A549 (cell line): Measurements from ENCODE around the gene RAPGEF6. TPM values are rescaled to one million over a fixed set of nuclear protein-coding genes. Genes with fewer than 3 reads are reported as not detected.
"Not testable (repeated sequence)": the region's sequence is repeated elsewhere in the genome, so short reads cannot be mapped to it uniquely, and the experiment has no call there.

Source experiments
- ATAC-seq, 2 experiments: fragments of 200-7000 bp in 1 of 2; fragments of >200 bp in 1 of 2; cut with Nextera tagmentation in 1 of 2; cut with Tn5 transposase in 1 of 2; 3 replicates each; pipeline versions ENCODE4 v1.8.0 to v1.9.1; 2018 to 2020; ENCODE audit warnings: mild to moderate bottlenecking in 1 of 2, moderate library complexity in 1 of 2
- CTCF ChIA-PET: fragments of 300-600 bp; sonication (Branson Sonifier 250); formaldehyde crosslinking; extraction: SDS; loops from one replicate; lab custom pipeline; 2021; ENCODE audit warnings: antibody characterized with exemption, inconsistent platforms; lab: Yijun Ruan, JAX
- POLR2A ChIA-PET: fragments of 350-600 bp; formaldehyde crosslinking; extraction: SDS; loops from one replicate; lab custom pipeline; 2021; ENCODE audit warnings: antibody characterized with exemption, inconsistent platforms; lab: Yijun Ruan, JAX
- DNase-seq, 2 experiments: peaks; one replicate each; pipeline versions ENCODE4 v3.0.0 to v3.0.0-alpha.2; 2011 to 2016; ENCODE audit warnings: low read depth in 1 of 2, low spot score in 1 of 2
- FAIRE-seq: peaks from 2 replicates; lab custom pipeline; 2011; peaks lifted over from hg19 to GRCh38; lab: Jason Lieb, UNC
- H3K27ac ChIP-seq, 2 experiments: fragments of >200 bp; sonication (Bioruptor Twin); formaldehyde crosslinking; 3 replicates each; pipeline ENCODE4 v1.5.1; 2016 to 2017
- H3K4me1 ChIP-seq: fragments of >200 bp; sonication (Bioruptor Twin); formaldehyde crosslinking; 3 replicates; pipeline ENCODE4 v1.6.1; 2016
- H3K4me2 ChIP-seq: fragments of >200 bp; sonication (Bioruptor Twin); formaldehyde crosslinking; 3 replicates; pipeline ENCODE4 v1.6.1; 2016
- H3K4me3 ChIP-seq: fragments of >200 bp; sonication (Bioruptor Twin); formaldehyde crosslinking; 3 replicates; pipeline ENCODE4 v1.5.1; 2016
- H3K9me3 ChIP-seq: fragments of >200 bp; sonication (Bioruptor Twin); formaldehyde crosslinking; 3 replicates; pipeline ENCODE4 v1.6.1; 2016
- CBX2 ChIP-seq: fragments of 200-600 bp; sonication (generic); IDR thresholded peaks from 2 replicates; pipeline ENCODE4 v1.6.1; 2016; ENCODE audit warnings: low read depth, mild to moderate bottlenecking, borderline replicate concordance
- CHD2 ChIP-seq: fragments of 150-350 bp; IDR thresholded peaks from 2 replicates; pipeline ENCODE4 v1.6.1; 2014; ENCODE audit warnings: low read length; ENCODE audit not compliant: partially characterized antibody
- CHD4 ChIP-seq: fragments of 200-600 bp; sonication (generic); IDR thresholded peaks from 2 replicates; pipeline ENCODE4 v1.6.1; 2016; ENCODE audit warnings: antibody characterized with exemption, mild to moderate bottlenecking, borderline replicate concordance
- ESRRA ChIP-seq: fragments of 150-350 bp; IDR thresholded peaks from 2 replicates; pipeline ENCODE4 v1.6.1; 2014; ENCODE audit warnings: mild to moderate bottlenecking, low read length, borderline replicate concordance
- FOSL2 ChIP-seq, 2 experiments: fragments of 450-650 bp in 1 of 2; fragments of >200 bp in 1 of 2; sonication (Bioruptor Twin) in 1 of 2; formaldehyde crosslinking; IDR thresholded peaks; 2 replicates each; pipeline versions ENCODE4 v1.5.0 to v1.6.1; 2016 to 2020; ENCODE audit warnings: mild to moderate bottlenecking in 1 of 2, moderate library complexity in 1 of 2
- HDAC2 ChIP-seq: fragments of 200-600 bp; sonication (generic); IDR thresholded peaks from 2 replicates; pipeline ENCODE4 v1.6.1; 2016
- HOXA7 ChIP-seq: fragments of 250-450 bp; sonication (Bioruptor Pico); IDR thresholded peaks from 2 replicates; pipeline ENCODE4 v1.5.0; 2020; ENCODE audit warnings: mild to moderate bottlenecking, moderate library complexity
- JUN ChIP-seq, 2 experiments: fragments of >200 bp; sonication (Bioruptor Twin); formaldehyde crosslinking; IDR thresholded peaks; 2 replicates in 1 of 2; 3 replicates in 1 of 2; pipeline ENCODE4 v1.6.1; 2016 to 2017
- JUNB ChIP-seq: fragments of >200 bp; sonication (Bioruptor Twin); formaldehyde crosslinking; IDR thresholded peaks from 2 replicates; pipeline ENCODE4 v1.6.1; 2016
- KDM5A ChIP-seq: fragments of 200-600 bp; sonication (generic); IDR thresholded peaks from 2 replicates; pipeline ENCODE4 v1.6.1; 2016; ENCODE audit warnings: antibody characterized with exemption, mild to moderate bottlenecking
- MYC ChIP-seq: IDR thresholded peaks from 2 replicates; pipeline ENCODE4 v1.6.1; 2012; ENCODE audit warnings: mild to moderate bottlenecking, inconsistent platforms, low read length, improper control_type of control experiment, borderline replicate concordance
- NPAS2 ChIP-seq: fragments of 250-450 bp; sonication (Bioruptor Pico); IDR thresholded peaks from 2 replicates; pipeline ENCODE4 v1.8.0; 2022; ENCODE audit warnings: mild to moderate bottlenecking, moderate library complexity, borderline replicate concordance
- NR3C1 ChIP-seq: fragments of >200 bp; sonication (Bioruptor Twin); formaldehyde crosslinking; IDR thresholded peaks from 3 replicates; pipeline ENCODE4 v1.6.1; 2017
- PBX3 ChIP-seq: IDR thresholded peaks from 2 replicates; pipeline ENCODE4 v1.6.1; 2012
- POLR2A ChIP-seq: IDR thresholded peaks from 2 replicates; pipeline ENCODE4 v1.6.1; 2012; ENCODE audit warnings: mild to moderate bottlenecking, low read length
- RAD21 ChIP-seq, 2 experiments: fragments of >200 bp in 1 of 2; sonication (Bioruptor Twin) in 1 of 2; formaldehyde crosslinking in 1 of 2; IDR thresholded peaks in 1 of 2; conservative IDR thresholded peaks in 1 of 2; 2 replicates in 1 of 2; 3 replicates in 1 of 2; pipeline ENCODE4 v1.6.1; 2012 to 2018; ENCODE audit warnings: inconsistent platforms in 1 of 2
- RFX5 ChIP-seq: fragments of 450-650 bp; IDR thresholded peaks from 2 replicates; pipeline ENCODE4 v1.7.1; 2014; ENCODE audit warnings: antibody characterized with exemption, mild to moderate bottlenecking, moderate library complexity
- SMC3 ChIP-seq: fragments of >200 bp; sonication (Bioruptor Twin); formaldehyde crosslinking; IDR thresholded peaks from 3 replicates; pipeline ENCODE4 v1.6.1; 2018; ENCODE audit warnings: inconsistent platforms
- SREBF2 ChIP-seq: fragments of 450-650 bp; IDR thresholded peaks from 2 replicates; pipeline ENCODE4 v1.6.1; 2014; ENCODE audit warnings: mild to moderate bottlenecking, moderate library complexity
- TFCP2L1 ChIP-seq: fragments of 250-450 bp; sonication (Bioruptor Pico); IDR thresholded peaks from 2 replicates; pipeline ENCODE4 v1.5.0; 2021; ENCODE audit warnings: mild to moderate bottlenecking
- TP53 ChIP-seq: fragments of 250-450 bp; sonication (Bioruptor Pico); IDR thresholded peaks from 2 replicates; pipeline ENCODE4 v1.5.0; 2021; ENCODE audit warnings: mild to moderate bottlenecking, moderate library complexity
- ZNF302 ChIP-seq: fragments of 250-450 bp; sonication (Bioruptor Pico); IDR thresholded peaks from 2 replicates; pipeline ENCODE4 v1.9.0; 2021; ENCODE audit warnings: inconsistent platforms, mild to moderate bottlenecking, moderate library complexity
- WGBS: methylation state at CpG from one replicate; pipeline ENCODE4 v1.1.6; 2017; ENCODE audit errors: missing lambda C conversion rate; 5-methylcytosine and 5-hydroxymethylcytosine counted together
- polyA plus RNA-seq, 4 experiments: library from polyadenylated mRNA; depleted of rRNA in 3 of 4; stranded (reverse); fragments of >200 nt; fragmentation: RNase III in 1 of 4; extraction: RNeasy Plus Mini Kit Qiagen cat#74134 plus additional on column Dnase treatment in 1 of 4; gene quantifications; 2 replicates in 3 of 4; 3 replicates in 1 of 4; pipeline ENCODE4 v1.2.3, GENCODE V29; 2011 to 2017
- TF ChIP-seq, protein P1 (sequence below): fragments of >200 bp; sonication (Bioruptor Twin); formaldehyde crosslinking; IDR thresholded peaks from 2 replicates; pipeline ENCODE4 v1.6.1; 2016
- TF ChIP-seq, protein P2 (sequence below): fragments of 200-600 bp; sonication (generic); IDR thresholded peaks from 2 replicates; pipeline ENCODE4 v1.6.1; 2016; ENCODE audit warnings: antibody characterized with exemption, mild to moderate bottlenecking, moderate library complexity
- TF ChIP-seq, protein P3 (sequence below): fragments of >200 bp; sonication (Bioruptor Twin); formaldehyde crosslinking; IDR thresholded peaks from 3 replicates; pipeline ENCODE4 v1.6.1; 2016
- TF ChIP-seq, protein P4 (sequence below): fragments of 450-650 bp; IDR thresholded peaks from 2 replicates; pipeline ENCODE4 v1.6.1; 2014; ENCODE audit warnings: antibody characterized with exemption

RAPGEF6 gene
- polyA plus RNA-seq, 2 of the 4 experiments (the other 2 are of a cell fraction), result 5.9 to 15.2 TPM

DNA sequence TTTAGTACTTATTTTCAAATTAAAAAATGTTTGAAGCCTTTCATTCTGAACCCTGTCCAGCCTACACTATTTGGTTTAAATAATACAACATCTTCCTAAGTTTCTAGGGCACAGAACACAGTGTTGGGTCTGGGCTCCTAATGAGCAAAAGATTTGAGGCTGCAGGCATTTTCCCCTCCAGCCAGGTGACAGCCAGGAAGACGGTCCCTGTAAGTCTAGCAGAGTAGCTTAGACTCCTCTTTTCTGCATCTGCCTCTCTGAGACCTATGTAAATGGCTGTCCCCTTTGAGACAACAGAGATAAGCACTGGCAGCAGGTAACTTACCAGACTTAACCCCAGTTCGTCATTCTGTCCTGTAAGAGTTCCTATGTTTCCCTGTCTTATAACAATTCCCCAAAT, 229.4 kb downstream of the RAPGEF6 start:
- ATAC-seq, result peak; percentile 32 to 51; a peak in 4 of 6 replicates
- POLR2A ChIA-PET, result no interaction called here
- Histone ChIP-seq H3K9me3 (peaks cover 17% of the 10 kb centered on the region; the same call in 2 of the 3 replicates), H3K4me3 (no peak overlapping the region), H3K4me1 (no peaks in the 10 kb centered on the region), H3K4me2 (no peak overlapping the region), H3K27ac (no peak overlapping the region)
- DNase-seq, result no peak
- CTCF ChIA-PET, result interaction anchor here (0.7 to 2.5 kb wide), 3 partner anchors 9 to 1296 kb away, joined by 3 to 7 read pairs (median 5); partner anchors contain the start of gene CDC42SE2
- TF ChIP-seq NR3C1 (no peak), POLR2A (no peak), NPAS2 (no peak), PBX3 (no peak), RAD21 (conservative IDR thresholded peaks at IDR 0.05 in 1 of 2, IDR thresholded peaks at IDR 0.05 in 1 of 2) (no peak), CHD2 (no peak), FOSL2 (IDR thresholded peaks at IDR 0.05) (no peak), FOSL2 (CRISPR knock-in tag; IDR thresholded peaks at IDR 0.05) (no peak), SMC3 (no peak)
- TF ChIP-seq, protein P1, sequence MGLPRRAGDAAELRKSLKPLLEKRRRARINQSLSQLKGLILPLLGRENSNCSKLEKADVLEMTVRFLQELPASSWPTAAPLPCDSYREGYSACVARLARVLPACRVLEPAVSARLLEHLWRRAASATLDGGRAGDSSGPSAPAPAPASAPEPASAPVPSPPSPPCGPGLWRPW, result no peak
- TF ChIP-seq, protein P2, sequence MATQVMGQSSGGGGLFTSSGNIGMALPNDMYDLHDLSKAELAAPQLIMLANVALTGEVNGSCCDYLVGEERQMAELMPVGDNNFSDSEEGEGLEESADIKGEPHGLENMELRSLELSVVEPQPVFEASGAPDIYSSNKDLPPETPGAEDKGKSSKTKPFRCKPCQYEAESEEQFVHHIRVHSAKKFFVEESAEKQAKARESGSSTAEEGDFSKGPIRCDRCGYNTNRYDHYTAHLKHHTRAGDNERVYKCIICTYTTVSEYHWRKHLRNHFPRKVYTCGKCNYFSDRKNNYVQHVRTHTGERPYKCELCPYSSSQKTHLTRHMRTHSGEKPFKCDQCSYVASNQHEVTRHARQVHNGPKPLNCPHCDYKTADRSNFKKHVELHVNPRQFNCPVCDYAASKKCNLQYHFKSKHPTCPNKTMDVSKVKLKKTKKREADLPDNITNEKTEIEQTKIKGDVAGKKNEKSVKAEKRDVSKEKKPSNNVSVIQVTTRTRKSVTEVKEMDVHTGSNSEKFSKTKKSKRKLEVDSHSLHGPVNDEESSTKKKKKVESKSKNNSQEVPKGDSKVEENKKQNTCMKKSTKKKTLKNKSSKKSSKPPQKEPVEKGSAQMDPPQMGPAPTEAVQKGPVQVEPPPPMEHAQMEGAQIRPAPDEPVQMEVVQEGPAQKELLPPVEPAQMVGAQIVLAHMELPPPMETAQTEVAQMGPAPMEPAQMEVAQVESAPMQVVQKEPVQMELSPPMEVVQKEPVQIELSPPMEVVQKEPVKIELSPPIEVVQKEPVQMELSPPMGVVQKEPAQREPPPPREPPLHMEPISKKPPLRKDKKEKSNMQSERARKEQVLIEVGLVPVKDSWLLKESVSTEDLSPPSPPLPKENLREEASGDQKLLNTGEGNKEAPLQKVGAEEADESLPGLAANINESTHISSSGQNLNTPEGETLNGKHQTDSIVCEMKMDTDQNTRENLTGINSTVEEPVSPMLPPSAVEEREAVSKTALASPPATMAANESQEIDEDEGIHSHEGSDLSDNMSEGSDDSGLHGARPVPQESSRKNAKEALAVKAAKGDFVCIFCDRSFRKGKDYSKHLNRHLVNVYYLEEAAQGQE, result no peak
- no peak for FAIRE-seq
- WGBS, result 92% methylated on average over 2 of the region's 2 CpGs

DNA sequence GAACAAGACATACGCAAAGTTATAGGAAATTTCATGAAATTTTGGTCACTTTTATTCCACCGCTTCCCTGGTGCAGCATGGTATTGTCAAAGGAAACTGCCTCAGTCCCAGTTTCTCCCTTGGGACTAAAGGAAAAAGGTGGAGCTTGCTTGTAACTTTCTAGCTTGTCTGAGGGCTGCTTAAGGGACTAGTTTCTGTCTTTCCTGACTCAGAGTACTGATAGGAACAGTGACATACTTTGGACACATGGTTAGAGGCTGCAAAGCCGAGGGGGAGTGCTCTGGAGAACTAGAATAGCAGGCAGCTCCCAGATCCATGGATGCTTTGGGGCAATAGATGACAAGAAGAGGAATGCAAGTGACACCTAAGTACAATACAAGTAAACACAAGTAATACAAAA, 234.4 kb downstream of the RAPGEF6 start:
- ChIA-PET CTCF (interaction anchor here (0.6 to 1.3 kb wide), 2 partner anchors 22 to 288 kb away, joined by 3 to 6 read pairs; no protein-coding TSS in a partner anchor), POLR2A (no interaction called here)
- no peak for DNase-seq
- Histone ChIP-seq H3K4me2 (no peak overlapping the region), H3K4me1 (no peaks in the 10 kb centered on the region), H3K4me3 (no peak overlapping the region), H3K27ac (no peak overlapping the region), H3K9me3 (peaks cover 17% of the 10 kb centered on the region; the same call in 2 of the 3 replicates)
- ATAC-seq, result no peak
- WGBS, result 92% methylated on average over 3 of the region's 3 CpGs
- FAIRE-seq, result no peak
- no peak for TF ChIP-seq CHD4
- no peak for TF ChIP-seq JUNB
- TF ChIP-seq ZNF302 (CRISPR knock-in tag), result no peak
- no peak for TF ChIP-seq TFCP2L1
- no peak for TF ChIP-seq NPAS2
- TF ChIP-seq, protein P3, sequence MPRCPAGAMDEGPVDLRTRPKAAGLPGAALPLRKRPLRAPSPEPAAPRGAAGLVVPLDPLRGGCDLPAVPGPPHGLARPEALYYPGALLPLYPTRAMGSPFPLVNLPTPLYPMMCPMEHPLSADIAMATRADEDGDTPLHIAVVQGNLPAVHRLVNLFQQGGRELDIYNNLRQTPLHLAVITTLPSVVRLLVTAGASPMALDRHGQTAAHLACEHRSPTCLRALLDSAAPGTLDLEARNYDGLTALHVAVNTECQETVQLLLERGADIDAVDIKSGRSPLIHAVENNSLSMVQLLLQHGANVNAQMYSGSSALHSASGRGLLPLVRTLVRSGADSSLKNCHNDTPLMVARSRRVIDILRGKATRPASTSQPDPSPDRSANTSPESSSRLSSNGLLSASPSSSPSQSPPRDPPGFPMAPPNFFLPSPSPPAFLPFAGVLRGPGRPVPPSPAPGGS, result no peak
- TF ChIP-seq, protein P1, result no peak
- no peak for TF ChIP-seq ESRRA
- no peak for TF ChIP-seq MYC
- TF ChIP-seq HDAC2, result no peak
- TF ChIP-seq TP53 (CRISPR knock-in tag), result no peak
- TF ChIP-seq HOXA7 (CRISPR knock-in tag), result no peak
- TF ChIP-seq SREBF2, result no peak
- TF ChIP-seq KDM5A, result no peak
- TF ChIP-seq JUN (IDR thresholded peaks at IDR 0.05), result no peak
- TF ChIP-seq, protein P4, sequence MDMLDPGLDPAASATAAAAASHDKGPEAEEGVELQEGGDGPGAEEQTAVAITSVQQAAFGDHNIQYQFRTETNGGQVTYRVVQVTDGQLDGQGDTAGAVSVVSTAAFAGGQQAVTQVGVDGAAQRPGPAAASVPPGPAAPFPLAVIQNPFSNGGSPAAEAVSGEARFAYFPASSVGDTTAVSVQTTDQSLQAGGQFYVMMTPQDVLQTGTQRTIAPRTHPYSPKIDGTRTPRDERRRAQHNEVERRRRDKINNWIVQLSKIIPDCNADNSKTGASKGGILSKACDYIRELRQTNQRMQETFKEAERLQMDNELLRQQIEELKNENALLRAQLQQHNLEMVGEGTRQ, result no peak
- no peak for TF ChIP-seq CBX2
- no peak for TF ChIP-seq RFX5

DNA sequence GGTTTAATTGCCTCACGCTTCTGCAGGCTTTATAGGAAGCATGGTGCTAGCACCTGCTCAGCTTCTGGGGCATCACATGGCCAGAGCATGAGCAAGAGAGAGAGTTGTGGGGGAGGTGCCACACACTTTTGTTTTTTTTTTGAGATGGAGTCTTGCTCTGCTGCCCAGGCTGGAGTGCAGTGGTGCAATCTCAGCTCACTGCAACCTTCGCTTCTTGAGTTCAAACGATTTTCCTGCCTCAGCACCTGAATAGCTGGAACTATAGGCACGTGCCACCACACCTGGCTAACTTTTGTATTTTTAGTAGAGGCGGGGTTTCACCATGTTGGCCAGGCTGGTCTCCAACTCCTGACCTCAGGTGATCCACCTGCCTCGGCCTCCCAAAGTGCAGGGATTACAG, 236.0 kb downstream of the RAPGEF6 start:
- H3K4me1 ChIP-seq, H3K4me3 ChIP-seq, DNase-seq, H3K4me2 ChIP-seq, POLR2A ChIA-PET, FAIRE-seq, ATAC-seq, H3K27ac ChIP-seq: not testable (repeated sequence)
- CTCF ChIA-PET, result interaction anchor here (1.0 kb wide), 1 partner anchor 16 kb away, joined by 3 read pairs; no protein-coding TSS in a partner anchor
- H3K9me3 ChIP-seq, result peaks cover 17% of the 10 kb centered on the region; the same call in 2 of the 3 replicates
- 95% methylated on average over 6 of the region's 6 CpGs for WGBS
